Stomach (tissue), 9 donors: ENCODE results near the gene RASSF1. TPM values are rescaled to one million over a fixed set of nuclear protein-coding genes. Genes with fewer than 3 reads are reported as not detected.

Source experiments
- DNase-seq, 2 donors: peaks; one replicate each; pipeline versions ENCODE4 v3.0.0 to v3.0.0-alpha.2; 2013 to 2019
- H3K27ac ChIP-seq, 5 donors: fragments of 200-600 bp in 4 of 5; sonication (generic) in 4 of 5; one replicate each; pipeline ENCODE4 v1.5.1; 2013 to 2019; ENCODE audit warnings: mild to moderate bottlenecking in 1 of 5, moderate library complexity in 1 of 5
- H3K27me3 ChIP-seq, 3 donors: fragments of 200-600 bp; sonication (generic); one replicate each; pipeline ENCODE4 v1.5.1; 2017 to 2019; ENCODE audit warnings: mixed run types in 1 of 3
- H3K36me3 ChIP-seq, 4 donors: fragments of 200-600 bp; sonication (generic); 1 replicate in 3 of 4; 2 replicates in 1 of 4; pipeline ENCODE4 v1.5.1; 2016 to 2019
- H3K4me1 ChIP-seq, 4 donors: fragments of 200-600 bp; sonication (generic); one replicate each; pipeline ENCODE4 v1.5.1; 2016 to 2019
- H3K4me3 ChIP-seq, 4 donors: fragments of 200-600 bp; sonication (generic) in 3 of 4; one replicate each; pipeline ENCODE4 v1.5.1; 2016 to 2019; ENCODE audit warnings: mild to moderate bottlenecking in 1 of 4
- H3K9me3 ChIP-seq, 4 donors: fragments of 200-600 bp; sonication (generic); one replicate each; pipeline ENCODE4 v1.5.1; 2016 to 2019
- EP300 ChIP-seq: sonication (generic); formaldehyde crosslinking; IDR thresholded peaks from one replicate; pipeline ENCODE4 v1.6.1; 2017; ENCODE audit warnings: antibody characterized with exemption
- POLR2A ChIP-seq, 4 donors: fragments of 450-650 bp; IDR thresholded peaks; one replicate each; pipeline ENCODE4 v1.6.1; 2016; ENCODE audit warnings: antibody characterized with exemption in 4 of 4, control low read depth in 2 of 4, mild to moderate bottlenecking in 1 of 4, moderate library complexity in 1 of 4
- POLR2AphosphoS5 ChIP-seq, 3 donors: sonication (generic); formaldehyde crosslinking; IDR thresholded peaks; one replicate each; pipeline ENCODE4 v1.6.1; 2016; ENCODE audit warnings: antibody characterized with exemption in 3 of 3
- WGBS, 5 donors: extraction: QIAGEN DNeasy Blood & Tissue Kit in 3 of 5; methylation state at CpG; one replicate each; pipeline versions ENCODE4 v1.1.5 to v1.1.7; 2013 to 2018; 5-methylcytosine and 5-hydroxymethylcytosine counted together
- intact Hi-C: fragments of 100-400 bp; cut with DNase I; formaldehyde crosslinking; loops from one replicate; pipeline ENCODE4 v1.15.1; 2023; ENCODE audit warnings: low total_unique reads
- polyA plus RNA-seq, 3 donors: library from polyadenylated mRNA; stranded (reverse); fragments of 200-250 nt; gene quantifications; one replicate each; pipeline ENCODE4 v1.2.3, GENCODE V29; 2013
- total RNA-seq, 5 donors: library from RNA; depleted of rRNA; stranded (reverse); fragments of >200 nt; gene quantifications; one replicate each; pipeline versions ENCODE4 v1.1.0 to v1.2.3, GENCODE V29; 2014 to 2016
- TF ChIP-seq, protein P1 (sequence below), 7 experiments: fragments of 450-650 bp in 4 of 7; fragments of 200-600 bp in 3 of 7; sonication (generic) in 3 of 7; IDR thresholded peaks; one replicate each; pipeline ENCODE4 v1.5.1; 2016 to 2019; ENCODE audit warnings: antibody characterized with exemption in 7 of 7, control low read depth in 2 of 7, mild to moderate bottlenecking in 1 of 7
- donor health status: healthy with polysubstance abuse.
- donor health status: Bipolar disorder and iron deficiency.
- donor health status: healthy.

The RASSF1 gene
- total and polyA plus RNA-seq, 8 donors, result 16.5 to 37.3 (median 27.4) TPM

DNA sequence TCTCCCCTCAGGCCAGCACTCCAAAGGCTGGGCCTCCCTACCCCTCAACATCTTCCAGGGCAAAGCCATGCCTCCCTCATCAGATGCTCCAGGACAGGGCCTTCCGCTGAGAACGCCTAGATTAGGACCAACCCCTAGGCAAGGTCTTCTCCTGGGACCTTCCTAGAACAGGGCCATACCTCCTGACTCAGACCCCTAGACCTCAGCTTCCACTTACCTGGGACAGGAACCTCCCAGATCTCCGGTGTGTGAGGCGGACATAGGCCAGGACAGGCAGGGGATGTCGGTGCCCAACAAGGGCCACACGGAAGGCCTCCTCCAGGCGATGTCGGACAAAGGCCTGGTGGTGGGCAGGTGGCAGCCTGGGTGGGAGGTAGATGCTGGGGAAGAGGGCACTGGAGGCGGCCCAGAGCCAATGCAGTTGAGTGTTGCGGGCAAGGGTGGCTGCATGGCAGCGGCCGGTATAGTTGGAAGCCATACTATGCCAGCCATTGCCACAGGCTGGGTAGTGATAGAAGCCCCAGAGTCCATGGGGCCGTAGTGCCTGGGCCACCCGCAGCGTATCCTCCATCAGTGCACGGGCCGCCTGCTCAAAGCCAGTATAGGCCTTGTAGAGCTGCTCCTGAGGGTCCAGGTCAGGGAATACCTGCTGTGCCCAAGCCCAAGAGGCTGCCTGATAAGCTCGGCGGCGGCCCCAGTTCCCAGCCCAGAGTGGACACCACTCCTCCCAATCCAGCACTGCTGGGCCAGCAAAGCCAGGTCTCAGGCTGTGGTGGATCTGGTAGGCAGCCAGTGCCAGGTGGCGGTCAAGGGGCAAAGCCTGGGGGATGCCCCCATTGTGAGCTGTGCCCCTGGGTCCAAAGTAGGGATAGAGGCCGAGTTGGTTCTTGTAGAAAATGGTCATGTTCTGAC, 45.9 kb downstream of the RASSF1 start:
- TF ChIP-seq POLR2AphosphoS5 (IDR thresholded peaks at IDR 0.05), result no peak
- no peak for TF ChIP-seq POLR2A (IDR thresholded peaks at IDR 0.05)
- TF ChIP-seq, protein P1, sequence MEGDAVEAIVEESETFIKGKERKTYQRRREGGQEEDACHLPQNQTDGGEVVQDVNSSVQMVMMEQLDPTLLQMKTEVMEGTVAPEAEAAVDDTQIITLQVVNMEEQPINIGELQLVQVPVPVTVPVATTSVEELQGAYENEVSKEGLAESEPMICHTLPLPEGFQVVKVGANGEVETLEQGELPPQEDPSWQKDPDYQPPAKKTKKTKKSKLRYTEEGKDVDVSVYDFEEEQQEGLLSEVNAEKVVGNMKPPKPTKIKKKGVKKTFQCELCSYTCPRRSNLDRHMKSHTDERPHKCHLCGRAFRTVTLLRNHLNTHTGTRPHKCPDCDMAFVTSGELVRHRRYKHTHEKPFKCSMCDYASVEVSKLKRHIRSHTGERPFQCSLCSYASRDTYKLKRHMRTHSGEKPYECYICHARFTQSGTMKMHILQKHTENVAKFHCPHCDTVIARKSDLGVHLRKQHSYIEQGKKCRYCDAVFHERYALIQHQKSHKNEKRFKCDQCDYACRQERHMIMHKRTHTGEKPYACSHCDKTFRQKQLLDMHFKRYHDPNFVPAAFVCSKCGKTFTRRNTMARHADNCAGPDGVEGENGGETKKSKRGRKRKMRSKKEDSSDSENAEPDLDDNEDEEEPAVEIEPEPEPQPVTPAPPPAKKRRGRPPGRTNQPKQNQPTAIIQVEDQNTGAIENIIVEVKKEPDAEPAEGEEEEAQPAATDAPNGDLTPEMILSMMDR (IDR thresholded peaks at IDR 0.05), result no peak
- no peak for TF ChIP-seq EP300
- Histone ChIP-seq H3K4me3 (no peak overlapping the region), H3K9me3 (no peaks in the 10 kb centered on the region), H3K36me3 (peaks cover 14 to 24% (median 16%) of the 10 kb centered on the region in 4 donors), H3K27ac (peak overlapping the region in 1 of 5 donors; percentile 97), H3K27me3 (no peaks in the 10 kb centered on the region), H3K4me1 (peaks cover 39 to 60% (median 56%) of the 10 kb centered on the region in 4 donors)
- intact Hi-C loops, result no loop called here
- no peak for DNase-seq
- 90 to 94% (median 92%) methylated on average over 13 to 22 of the region's 22 CpGs for WGBS, 5 donors

DNA sequence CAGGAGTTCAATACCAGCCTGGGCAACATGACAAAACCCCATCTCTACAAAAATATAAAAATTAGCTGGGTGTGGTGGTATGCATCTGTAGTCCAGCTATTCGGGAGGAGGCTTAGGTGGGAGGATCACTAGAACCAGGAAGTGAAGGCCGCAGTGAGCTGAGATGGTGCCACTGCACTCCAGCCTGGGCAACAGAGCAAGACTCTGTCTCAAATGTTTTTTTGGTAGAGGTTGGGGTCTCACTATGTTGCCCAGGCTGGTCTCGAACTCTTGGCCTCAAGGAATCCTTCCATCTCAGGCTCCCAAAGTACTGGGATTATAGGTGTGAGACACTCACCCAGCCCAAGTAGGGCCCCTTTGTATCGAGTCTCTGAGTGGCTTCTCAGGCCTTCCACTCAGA, 46.5 kb downstream of the RASSF1 start:
- Histone ChIP-seq H3K36me3 (peaks cover 20 to 30% (median 22%) of the 10 kb centered on the region in 4 donors), H3K4me3 (no peak overlapping the region), H3K9me3 (no peaks in the 10 kb centered on the region), H3K4me1 (peaks cover 43 to 66% (median 61%) of the 10 kb centered on the region in 4 donors), H3K27ac (peak overlapping the region in 2 of 5 donors; percentile 97 to 99), H3K27me3 (no peaks in the 10 kb centered on the region)
- no peak for DNase-seq
- TF ChIP-seq EP300, result no peak
- no peak for TF ChIP-seq POLR2A (IDR thresholded peaks at IDR 0.05)
- TF ChIP-seq, protein P1 (IDR thresholded peaks at IDR 0.05), result no peak
- intact Hi-C loops, result no loop called here
- 86 to 95% (median 94%) methylated on average over 4 of the region's 4 CpGs for WGBS, 5 donors

DNA sequence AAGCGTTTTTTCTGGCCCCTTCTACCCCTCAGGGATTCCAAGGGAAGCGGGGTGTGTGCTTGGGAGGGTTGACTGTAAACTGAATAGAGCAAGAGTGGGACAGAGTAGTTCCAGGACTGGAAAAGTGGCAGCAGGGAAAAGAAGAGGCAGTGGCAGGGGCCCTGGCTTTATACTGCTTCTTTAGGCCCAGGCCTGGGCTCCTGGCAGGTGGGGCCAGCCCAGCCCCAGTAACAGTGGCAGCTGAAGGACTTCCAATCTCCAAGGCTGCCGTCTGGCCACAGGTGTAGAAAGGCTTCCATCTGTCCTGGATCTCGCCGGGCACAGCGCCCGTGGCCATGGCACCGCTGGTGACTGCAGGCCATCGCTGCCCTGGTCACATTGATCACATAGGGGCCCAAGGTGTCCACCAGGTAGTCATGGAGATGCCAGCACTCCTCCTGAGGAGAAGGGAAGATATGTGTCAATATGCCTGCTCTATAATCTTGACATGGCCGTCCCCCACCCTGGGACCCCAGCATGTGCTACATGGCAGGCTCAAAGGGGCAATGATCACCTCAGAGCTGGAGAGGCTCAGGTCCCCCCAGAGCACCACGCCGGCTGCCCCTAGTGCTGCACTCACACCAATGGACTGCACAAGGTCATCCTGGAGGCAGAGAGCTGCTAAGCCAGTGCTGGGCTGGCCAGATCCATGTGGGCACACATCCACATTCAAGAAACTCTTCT, 47.4 kb downstream of the RASSF1 start:
- no peak for DNase-seq
- Histone ChIP-seq H3K9me3 (no peaks in the 10 kb centered on the region), H3K27me3 (no peaks in the 10 kb centered on the region), H3K4me1 (peaks cover 36 to 60% (median 54%) of the 10 kb centered on the region in 4 donors), H3K36me3 (peaks cover 29 to 39% (median 31%) of the 10 kb centered on the region in 4 donors), H3K4me3 (peak overlapping the region; percentile 86 to 99 (median 96)), H3K27ac (peak overlapping the region; percentile 89 to 99 (median 97))
- WGBS, 5 donors, result 56 to 78% (median 74%) methylated on average over 5 to 12 of the region's 12 CpGs
- intact Hi-C loops, result no loop called here
- TF ChIP-seq EP300 (no peak), POLR2AphosphoS5 (IDR thresholded peaks at IDR 0.05) (no peak), POLR2A (IDR thresholded peaks at IDR 0.05) (no peak)
- TF ChIP-seq, protein P1 (IDR thresholded peaks at IDR 0.05), result no peak
